KMS-11 (cell line): ENCODE measurements around the gene DNAJC27.

Source experiments
- H2AFZ ChIP-seq: fragments of 200-600 bp; sonication (generic); 2 replicates; pipeline ENCODE4 v1.6.1; 2016; ENCODE audit warnings: antibody characterized with exemption, mixed run types, low read depth
- H3K27ac ChIP-seq: fragments of 200-600 bp; sonication (generic); 2 replicates; pipeline ENCODE4 v1.6.1; 2016; ENCODE audit warnings: mild to moderate bottlenecking, mixed run types
- H3K27me3 ChIP-seq: fragments of 200-600 bp; sonication (generic); 2 replicates; pipeline ENCODE4 v1.6.1; 2017; ENCODE audit warnings: mild to moderate bottlenecking, low read depth, mixed run types, moderate library complexity; ENCODE audit not compliant: insufficient read depth
- H3K36me3 ChIP-seq: fragments of 200-600 bp; sonication (generic); 2 replicates; pipeline ENCODE4 v1.6.1; 2017; ENCODE audit warnings: mild to moderate bottlenecking, mixed run types; ENCODE audit not compliant: insufficient read depth
- H3K4me1 ChIP-seq: fragments of 200-600 bp; sonication (generic); 2 replicates; pipeline ENCODE4 v1.6.1; 2016; ENCODE audit warnings: mild to moderate bottlenecking, low read depth, mixed run types; ENCODE audit not compliant: poor library complexity, severe bottlenecking
- H3K4me2 ChIP-seq: fragments of 200-600 bp; sonication (generic); 2 replicates; pipeline ENCODE4 v1.7.0; 2016; ENCODE audit warnings: mild to moderate bottlenecking, mixed run types
- H3K4me3 ChIP-seq: fragments of 200-600 bp; sonication (generic); IDR thresholded peaks from 2 replicates; pipeline ENCODE4 v1.6.1; 2017; ENCODE audit warnings: low read depth, low read length, mixed read lengths; ENCODE audit not compliant: insufficient read depth
- H3K79me2 ChIP-seq: fragments of 200-600 bp; sonication (generic); 2 replicates; pipeline ENCODE4 v1.6.1; 2016; ENCODE audit warnings: low read depth, mixed run types; ENCODE audit not compliant: insufficient read depth
- H3K9ac ChIP-seq: fragments of 200-600 bp; sonication (generic); 2 replicates; pipeline ENCODE4 v1.6.1; 2016; ENCODE audit warnings: mild to moderate bottlenecking, mixed run types
- H4K20me1 ChIP-seq: fragments of 200-600 bp; sonication (generic); 2 replicates; pipeline ENCODE4 v1.6.1; 2016; ENCODE audit warnings: mild to moderate bottlenecking, mixed run types; ENCODE audit not compliant: insufficient read depth
- TF ChIP-seq, protein P1 (sequence below): fragments of 200-600 bp; sonication (generic); conservative IDR thresholded peaks from 2 replicates; pipeline ENCODE4 v1.6.1; 2017; ENCODE audit warnings: low read depth, mild to moderate bottlenecking, antibody characterized with exemption, low read length, moderate library complexity, mixed read lengths

DNAJC27 gene

DNA sequence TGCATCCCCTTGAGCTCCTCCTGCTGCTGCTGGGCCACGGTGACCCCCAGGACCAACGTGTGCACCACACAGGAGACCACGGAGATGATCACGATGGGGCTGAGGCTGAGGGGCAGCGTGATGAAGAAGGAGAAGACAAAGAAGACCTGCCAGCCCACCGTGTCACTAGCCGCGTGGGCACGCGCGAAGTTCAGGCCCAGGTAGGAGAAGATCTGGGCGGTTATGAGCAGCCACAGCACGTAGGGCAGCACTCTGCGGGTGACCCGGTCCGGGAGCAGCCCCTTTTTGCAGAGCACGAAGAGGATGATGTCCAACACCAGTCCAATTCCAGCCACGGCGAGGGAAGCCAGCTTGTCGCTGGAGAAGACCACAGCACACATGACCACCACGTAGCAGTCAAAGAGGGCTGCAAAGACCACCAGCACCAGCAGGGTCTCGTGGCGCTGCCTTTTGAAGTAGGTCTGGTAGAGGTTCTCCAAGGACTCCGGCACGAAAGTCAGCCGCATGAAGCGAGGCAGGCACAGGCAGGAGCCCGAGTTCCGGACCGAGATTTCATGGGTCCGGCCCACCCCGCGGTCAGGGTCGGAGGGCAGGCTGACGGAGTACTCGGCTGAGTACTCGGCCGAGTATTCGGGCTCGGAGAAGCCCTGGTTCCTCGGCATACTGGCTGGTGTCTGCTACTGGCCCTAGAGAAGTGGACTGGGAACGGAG is 53.3 kb downstream of the DNAJC27 start:
- peak overlapping the region; percentile 61 for H3K4me2 ChIP-seq
- H3K27me3 ChIP-seq = no peaks in the 10 kb centered on the region
- TF ChIP-seq, protein P1, sequence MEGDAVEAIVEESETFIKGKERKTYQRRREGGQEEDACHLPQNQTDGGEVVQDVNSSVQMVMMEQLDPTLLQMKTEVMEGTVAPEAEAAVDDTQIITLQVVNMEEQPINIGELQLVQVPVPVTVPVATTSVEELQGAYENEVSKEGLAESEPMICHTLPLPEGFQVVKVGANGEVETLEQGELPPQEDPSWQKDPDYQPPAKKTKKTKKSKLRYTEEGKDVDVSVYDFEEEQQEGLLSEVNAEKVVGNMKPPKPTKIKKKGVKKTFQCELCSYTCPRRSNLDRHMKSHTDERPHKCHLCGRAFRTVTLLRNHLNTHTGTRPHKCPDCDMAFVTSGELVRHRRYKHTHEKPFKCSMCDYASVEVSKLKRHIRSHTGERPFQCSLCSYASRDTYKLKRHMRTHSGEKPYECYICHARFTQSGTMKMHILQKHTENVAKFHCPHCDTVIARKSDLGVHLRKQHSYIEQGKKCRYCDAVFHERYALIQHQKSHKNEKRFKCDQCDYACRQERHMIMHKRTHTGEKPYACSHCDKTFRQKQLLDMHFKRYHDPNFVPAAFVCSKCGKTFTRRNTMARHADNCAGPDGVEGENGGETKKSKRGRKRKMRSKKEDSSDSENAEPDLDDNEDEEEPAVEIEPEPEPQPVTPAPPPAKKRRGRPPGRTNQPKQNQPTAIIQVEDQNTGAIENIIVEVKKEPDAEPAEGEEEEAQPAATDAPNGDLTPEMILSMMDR = no peak
- no peak overlapping the region for H2AFZ ChIP-seq
- peak overlapping the region; percentile 72; the same call in 1 of the 2 replicates for H3K9ac ChIP-seq
- H3K4me3 ChIP-seq = no peak overlapping the region
- peaks cover 29% of the 10 kb centered on the region for H3K4me1 ChIP-seq
- peaks cover 38% of the 10 kb centered on the region for H3K79me2 ChIP-seq
- H4K20me1 ChIP-seq = no peaks in the 10 kb centered on the region
- no peak overlapping the region for H3K27ac ChIP-seq
- H3K36me3 ChIP-seq = no peaks in the 10 kb centered on the region

DNA sequence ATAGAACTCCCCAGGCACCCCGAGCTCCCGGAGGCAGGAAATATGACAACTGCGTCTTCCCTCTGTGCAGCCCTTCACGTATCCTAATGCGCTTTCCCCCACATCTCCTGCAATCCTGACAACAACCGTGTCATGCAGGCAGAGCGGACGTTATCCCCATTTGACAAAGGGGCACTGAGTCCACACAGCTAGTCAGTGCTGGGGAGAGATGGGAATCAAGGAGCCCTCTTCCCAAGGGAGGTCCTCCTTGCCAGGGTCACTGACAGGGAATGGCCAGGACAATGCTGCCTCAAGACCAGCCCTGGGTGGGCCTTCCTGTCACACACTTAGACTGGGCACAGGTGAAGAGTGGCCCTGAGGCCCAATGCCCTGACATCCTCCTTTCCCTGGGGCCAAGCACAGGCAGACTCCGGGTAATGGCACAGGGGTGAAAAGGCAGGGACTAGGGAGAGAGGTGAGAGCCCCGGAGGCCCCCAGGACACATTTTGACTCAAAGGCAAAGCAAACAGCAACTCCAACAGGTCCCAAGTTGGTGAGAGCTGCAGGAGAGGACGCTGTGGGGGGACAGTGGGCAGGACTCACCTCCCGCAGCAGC is 53.9 kb downstream of the DNAJC27 start:
- Histone ChIP-seq H4K20me1 (no peaks in the 10 kb centered on the region), H3K9ac (no peak overlapping the region), H3K4me3 (no peak overlapping the region)

DNA sequence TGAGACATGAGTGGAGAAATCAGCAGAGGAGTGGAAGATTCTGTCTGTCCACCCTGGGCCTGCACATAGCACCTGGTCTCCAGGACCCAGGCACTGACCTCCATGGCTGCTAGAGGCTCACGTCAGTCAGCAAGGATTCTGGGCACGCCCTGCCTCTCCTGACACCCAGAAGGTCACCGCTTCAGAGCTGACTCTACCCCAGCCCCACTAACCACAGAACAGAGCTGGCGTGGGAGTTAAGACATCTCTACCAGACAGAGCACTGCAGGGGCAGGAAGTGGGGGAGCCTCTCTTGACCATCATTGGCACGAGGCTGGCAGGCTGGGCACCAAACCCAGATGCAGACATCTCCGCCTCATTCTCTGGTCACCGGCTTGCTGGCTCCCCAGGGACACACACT is 54.7 kb downstream of the DNAJC27 start:
- TF ChIP-seq, protein P1 = no peak
- Histone ChIP-seq H3K36me3 (no peaks in the 10 kb centered on the region), H3K4me1 (peaks cover 29% of the 10 kb centered on the region), H3K27ac (no peak overlapping the region), H3K4me3 (no peak overlapping the region), H4K20me1 (no peaks in the 10 kb centered on the region), H3K4me2 (no peak overlapping the region), H3K9ac (no peak overlapping the region), H2AFZ (no peak overlapping the region), H3K27me3 (no peaks in the 10 kb centered on the region), H3K79me2 (peaks cover 38% of the 10 kb centered on the region)

More for the DNA sequence above, 53.9 kb downstream of the DNAJC27 start:
- Histone ChIP-seq H3K79me2 (peaks cover 38% of the 10 kb centered on the region), H3K27me3 (no peaks in the 10 kb centered on the region), H3K36me3 (no peaks in the 10 kb centered on the region), H2AFZ (no peak overlapping the region), H3K27ac (no peak overlapping the region), H3K4me2 (peak overlapping the region; percentile 21; the same call in 1 of the 2 replicates), H3K4me1 (peaks cover 29% of the 10 kb centered on the region)
- TF ChIP-seq, protein P1 = no peak

DNA sequence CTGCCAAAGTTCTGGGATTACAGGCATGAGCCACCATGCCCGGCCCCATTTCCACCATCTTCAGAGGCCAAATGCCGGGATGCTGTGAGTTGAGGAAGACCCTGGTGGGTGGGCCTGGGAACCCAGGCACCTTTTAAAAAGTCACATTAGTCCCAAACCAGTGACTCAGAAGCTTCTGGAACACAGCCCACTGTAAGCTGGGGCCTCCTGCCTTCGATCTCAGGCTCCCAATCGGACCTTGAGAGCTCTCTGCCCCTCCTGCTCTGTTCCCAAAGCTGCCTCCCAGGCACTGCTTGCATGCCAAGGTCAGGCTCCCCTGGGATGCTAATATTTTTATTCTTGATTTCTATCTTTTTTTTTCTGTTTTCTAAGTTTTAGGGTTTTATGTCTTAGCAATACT is 56.0 kb downstream of the DNAJC27 start:
- H3K79me2 ChIP-seq = peaks cover 38% of the 10 kb centered on the region
- TF ChIP-seq, protein P1 = no peak
- H4K20me1 ChIP-seq = no peaks in the 10 kb centered on the region

More for the DNA sequence above, 56.0 kb downstream of the DNAJC27 start:
- no peak overlapping the region for H3K27ac ChIP-seq
- H3K27me3 ChIP-seq = no peaks in the 10 kb centered on the region
- H3K36me3 ChIP-seq = no peaks in the 10 kb centered on the region
- no peak overlapping the region for H3K9ac ChIP-seq
- no peak overlapping the region for H2AFZ ChIP-seq
- H3K4me2 ChIP-seq = no peak overlapping the region
- H3K4me1 ChIP-seq = peaks cover 21% of the 10 kb centered on the region
- no peak overlapping the region for H3K4me3 ChIP-seq
